ENCODE measurements around the gene BMPR1A.

- TF ChIP-seq RAD51 (IDR thresholded peaks at IDR 0.05) (no peak), EZH2 (IDR thresholded peaks at IDR 0.05; ENCODE audit: borderline replicate concordance, control insufficient read depth, low read depth, low read length) (no peak), EP300 (IDR thresholded peaks at IDR 0.05; ENCODE audit: borderline replicate concordance in 1 of 2, control insufficient read depth in 1 of 2, low read depth in 2 of 2, low read length in 2 of 2) (no peak), POLR2A (IDR thresholded peaks at IDR 0.05; ENCODE audit: low read depth, low read length) (no peak), MAX (IDR thresholded peaks at IDR 0.05; ENCODE audit: low read depth, low read length) (no peak), MEF2A (IDR thresholded peaks at IDR 0.05; ENCODE audit: insufficient read depth, low read depth, low read length) (no peak), CEBPB (IDR thresholded peaks at IDR 0.05; ENCODE audit: borderline replicate concordance in 1 of 2, low read depth in 2 of 2, low read length in 2 of 2) (no peak), E4F1 (IDR thresholded peaks at IDR 0.05; ENCODE audit: borderline replicate concordance, partially characterized antibody) (no peak)
Measured at GRCh38 chr10:86817246-86817645, 60.8 kb downstream of the BMPR1A start.

Data from GM12878 (cell line).